B cell (primary cell): Measurements from ENCODE around the gene PLPPR1. TPM values are rescaled to one million over a fixed set of nuclear protein-coding genes. Genes with fewer than 3 reads are reported as not detected.

Source experiments
- ATAC-seq: fragments of 200-7000 bp; cut with Tn5 transposase; one replicate; pipeline ENCODE4 v1.10.0; 2021; ENCODE audit warnings: low read depth, mild to moderate bottlenecking, moderate number of reproducible peaks, moderate library complexity
- CTCF ChIA-PET: fragments of 350-600 bp; sonication (Branson Sonifier 250); formaldehyde crosslinking; loops from one replicate; lab custom pipeline; 2021; ENCODE audit warnings: antibody characterized with exemption, inconsistent platforms; lab: Charles Lee
- POLR2A ChIA-PET: fragments of 350-600 bp; sonication (Branson Sonifier 250); formaldehyde crosslinking; loops from one replicate; lab custom pipeline; 2021; ENCODE audit warnings: antibody characterized with exemption; lab: Charles Lee
- DNase-seq: peaks from one replicate; pipeline ENCODE4 v3.0.0; 2013
- H2AFZ ChIP-seq: 2 replicates; pipeline ENCODE4 v1.6.1; 2012; ENCODE audit warnings: mild to moderate bottlenecking, low read depth, low read length; ENCODE audit not compliant: insufficient read depth, poor library complexity, severe bottlenecking
- H3K27ac ChIP-seq, 2 donors: 1 replicate in 1 of 2; 2 replicates in 1 of 2; pipeline ENCODE4 v1.5.1; 2012 to 2013; ENCODE audit warnings: low read length in 2 of 2, mild to moderate bottlenecking in 2 of 2, moderate library complexity in 1 of 2
- H3K27me3 ChIP-seq, 4 experiments: fragments of 200-600 bp in 1 of 4; sonication (generic) in 1 of 4; replicated peaks in 1 of 4; 1 replicate in 2 of 4; 2 replicates in 2 of 4; pipeline versions ENCODE4 v1.6.1 to v1.7.0; 2013 to 2016; ENCODE audit warnings: low read length in 3 of 4, mild to moderate bottlenecking in 2 of 4, mixed read lengths in 1 of 4, moderate library complexity in 1 of 4; ENCODE audit not compliant: insufficient read depth in 4 of 4, control insufficient read depth in 3 of 4; ENCODE audit errors: control extremely low read depth in 1 of 4
- H3K36me3 ChIP-seq, 2 experiments: replicated peaks in 1 of 2; 1 replicate in 1 of 2; 2 replicates in 1 of 2; pipeline versions ENCODE4 v1.6.1 to v1.7.1; 2013; ENCODE audit warnings: low read length in 1 of 2; ENCODE audit not compliant: insufficient read depth in 2 of 2, control insufficient read depth in 1 of 2; ENCODE audit errors: control extremely low read depth in 1 of 2, extremely low read depth in 1 of 2
- H3K4me1 ChIP-seq, 2 donors: fragments of 200-600 bp in 1 of 2; sonication (generic) in 1 of 2; 1 replicate in 1 of 2; 2 replicates in 1 of 2; pipeline versions ENCODE4 v1.5.1 to v1.6.1; 2013 to 2017; ENCODE audit warnings: low read length in 2 of 2; ENCODE audit not compliant: control insufficient read depth in 2 of 2, insufficient read depth in 2 of 2
- H3K4me2 ChIP-seq: replicated peaks from 2 replicates; pipeline ENCODE3; 2012; ENCODE audit warnings: mild to moderate bottlenecking, low read depth, low read length; ENCODE audit not compliant: poor library complexity, severe bottlenecking
- H3K4me3 ChIP-seq, 5 experiments: fragments of 200-600 bp in 1 of 5; sonication (generic) in 1 of 5; 1 replicate in 3 of 5; 2 replicates in 2 of 5; pipeline versions ENCODE4 v1.5.1 to v1.7.0; 2011 to 2016; ENCODE audit warnings: low read length in 4 of 5, mild to moderate bottlenecking in 4 of 5, low read depth in 2 of 5, control low read depth in 1 of 5, moderate library complexity in 1 of 5; ENCODE audit not compliant: insufficient read depth in 1 of 5; ENCODE audit errors: control extremely low read depth in 1 of 5, extremely low read depth in 1 of 5
- H3K79me2 ChIP-seq: fragments of 200-600 bp; sonication (generic); one replicate; pipeline ENCODE4 v1.6.0; 2016; ENCODE audit warnings: low read length; ENCODE audit not compliant: control insufficient read depth, insufficient read depth
- H3K9ac ChIP-seq: fragments of 200-600 bp; sonication (generic); 2 replicates; pipeline ENCODE4 v1.6.1; 2017; ENCODE audit warnings: mild to moderate bottlenecking, low read length, moderate library complexity
- H3K9me3 ChIP-seq, 3 donors: one replicate each; pipeline versions ENCODE4 v1.6.1 to v1.7.1; 2013; ENCODE audit warnings: low read length in 2 of 3; ENCODE audit not compliant: control insufficient read depth in 2 of 3, insufficient read depth in 1 of 3; ENCODE audit errors: control extremely low read depth in 1 of 3
- H4K20me1 ChIP-seq: 2 replicates; pipeline ENCODE4 v1.6.0; 2012; ENCODE audit warnings: mild to moderate bottlenecking, low read length; ENCODE audit not compliant: insufficient read depth, control insufficient read depth, poor library complexity, severe bottlenecking
- H3K27ac Mint-ChIP-seq: one replicate; pipeline ENCODE4 v1.8.0; 2021; ENCODE audit warnings: mixed read lengths
- H3K27me3 Mint-ChIP-seq: one replicate; pipeline ENCODE4 v1.8.0; 2021; ENCODE audit warnings: mixed read lengths
- H3K4me1 Mint-ChIP-seq: one replicate; pipeline ENCODE4 v1.8.0; 2021; ENCODE audit warnings: mixed read lengths
- H3K4me3 Mint-ChIP-seq: one replicate; pipeline ENCODE4 v1.8.0; 2021; ENCODE audit warnings: mixed read lengths
- H3K9me3 Mint-ChIP-seq: one replicate; pipeline ENCODE4 v1.8.0; 2022; ENCODE audit warnings: mixed read lengths; ENCODE audit not compliant: insufficient read depth
- EZH2 ChIP-seq: IDR thresholded peaks from 2 replicates; pipeline ENCODE4 v1.6.1; 2012; ENCODE audit warnings: borderline replicate concordance, low read depth, mild to moderate bottlenecking, moderate library complexity, low read length; ENCODE audit not compliant: insufficient read depth, poor library complexity, severe bottlenecking
- WGBS: methylation state at CpG from one replicate; pipeline ENCODE4 v1.1.5; 2013; ENCODE audit warnings: missing lambda C conversion rate; ENCODE audit not compliant: insufficient coverage; 5-methylcytosine and 5-hydroxymethylcytosine counted together
- intact Hi-C: fragments of 100-400 bp; cut with micrococcal nuclease; formaldehyde crosslinking; loops from one replicate; pipeline ENCODE4 v1.10.0; 2022
- polyA plus RNA-seq: library from polyadenylated mRNA; depleted of rRNA; stranded (reverse); fragments of >200 nt; gene quantifications from 2 replicates; pipeline ENCODE4 v1.2.3, GENCODE V29; 2012
- total RNA-seq, 2 donors: library from RNA; stranded (reverse); fragments of 120-200 nt in 1 of 2; gene quantifications; 1 replicate in 1 of 2; 2 replicates in 1 of 2; pipeline versions ENCODE4 v1.2.3 to v1.2.4, GENCODE V29; 2013 to 2022
- TF ChIP-seq, protein P1 (sequence below): fragments of 200-600 bp; IDR thresholded peaks from one replicate; pipeline ENCODE4 v1.8.0; 2022; ENCODE audit warnings: antibody characterized with exemption, mild to moderate bottlenecking

The PLPPR1 gene
- total and polyA plus RNA-seq, 2 donors (not counting 1 experiment from before 2014, with no cell fraction given): not detected

DNA sequence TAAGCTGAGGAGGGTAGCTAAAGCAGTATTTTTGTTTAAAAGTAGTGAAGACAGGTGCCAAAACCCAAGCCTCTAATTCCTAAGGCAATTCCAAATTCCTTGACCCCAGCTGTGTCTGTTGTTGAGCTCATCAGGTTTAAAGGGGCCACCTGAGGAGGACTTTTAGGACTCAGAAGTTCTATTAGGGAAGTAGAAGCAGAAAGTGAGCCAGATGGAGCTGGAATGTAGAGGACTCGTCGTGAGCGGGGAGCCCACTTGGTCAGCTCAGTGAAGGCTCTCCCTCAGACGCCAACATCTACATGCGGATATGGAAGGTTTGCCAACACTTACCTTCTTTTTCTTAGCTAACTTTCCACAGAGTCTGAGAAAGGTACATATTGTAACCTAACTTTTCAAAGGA is 102.8 kb downstream of the PLPPR1 start:
- H3K4me1 ChIP-seq: no peaks in the 10 kb centered on the region
- ChIA-PET CTCF (no interaction called here), POLR2A (no interaction called here)
- no peaks in the 10 kb centered on the region for H3K79me2 ChIP-seq
- H3K9me3 ChIP-seq: peaks cover 0 to 6% (median 0%) of the 10 kb centered on the region in 3 donors
- ATAC-seq: no peak
- Mint-ChIP-seq H3K9me3 (peaks cover 4% of the 10 kb centered on the region), H3K4me1 (no peaks in the 10 kb centered on the region), H3K4me3 (no peak overlapping the region), H3K27ac (no peak overlapping the region), H3K27me3 (peaks cover 5% of the 10 kb centered on the region)
- H3K4me3 ChIP-seq: no peak overlapping the region
- DNase-seq: no peak
- H3K27me3 ChIP-seq: no peaks in the 10 kb centered on the region
- TF ChIP-seq EZH2: no peak
- TF ChIP-seq, protein P1, sequence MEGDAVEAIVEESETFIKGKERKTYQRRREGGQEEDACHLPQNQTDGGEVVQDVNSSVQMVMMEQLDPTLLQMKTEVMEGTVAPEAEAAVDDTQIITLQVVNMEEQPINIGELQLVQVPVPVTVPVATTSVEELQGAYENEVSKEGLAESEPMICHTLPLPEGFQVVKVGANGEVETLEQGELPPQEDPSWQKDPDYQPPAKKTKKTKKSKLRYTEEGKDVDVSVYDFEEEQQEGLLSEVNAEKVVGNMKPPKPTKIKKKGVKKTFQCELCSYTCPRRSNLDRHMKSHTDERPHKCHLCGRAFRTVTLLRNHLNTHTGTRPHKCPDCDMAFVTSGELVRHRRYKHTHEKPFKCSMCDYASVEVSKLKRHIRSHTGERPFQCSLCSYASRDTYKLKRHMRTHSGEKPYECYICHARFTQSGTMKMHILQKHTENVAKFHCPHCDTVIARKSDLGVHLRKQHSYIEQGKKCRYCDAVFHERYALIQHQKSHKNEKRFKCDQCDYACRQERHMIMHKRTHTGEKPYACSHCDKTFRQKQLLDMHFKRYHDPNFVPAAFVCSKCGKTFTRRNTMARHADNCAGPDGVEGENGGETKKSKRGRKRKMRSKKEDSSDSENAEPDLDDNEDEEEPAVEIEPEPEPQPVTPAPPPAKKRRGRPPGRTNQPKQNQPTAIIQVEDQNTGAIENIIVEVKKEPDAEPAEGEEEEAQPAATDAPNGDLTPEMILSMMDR: no peak
- H2AFZ ChIP-seq: no peak overlapping the region
- no peak overlapping the region for H3K9ac ChIP-seq
- H3K4me2 ChIP-seq: no peak overlapping the region
- intact Hi-C loops: no loop called here
- no peaks in the 10 kb centered on the region for H4K20me1 ChIP-seq
- no CpG with 5 or more reads among the region's 5 CpGs for WGBS
- H3K27ac ChIP-seq: no peak overlapping the region
- no peaks in the 10 kb centered on the region for H3K36me3 ChIP-seq

DNA sequence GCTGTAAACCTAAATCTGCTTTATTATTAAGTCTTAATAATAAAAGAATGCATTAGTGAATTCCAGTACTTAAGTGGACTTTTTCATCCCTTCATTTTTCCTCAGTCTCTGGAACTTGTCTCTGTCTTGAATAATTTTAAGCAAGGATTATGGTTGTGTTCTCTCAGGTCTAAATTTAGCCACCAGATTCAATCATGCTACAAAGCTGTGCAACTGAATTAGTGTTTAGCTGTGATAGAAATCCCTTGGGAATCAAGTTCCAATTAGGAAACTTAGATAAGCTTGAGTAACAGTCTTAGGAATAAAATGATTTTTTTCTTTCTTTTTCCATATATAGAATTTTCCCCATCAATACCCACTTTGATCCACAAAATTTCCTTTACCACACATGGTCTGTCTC is 104.3 kb downstream of the PLPPR1 start:
- no peaks in the 10 kb centered on the region for H3K27me3 ChIP-seq
- no peak overlapping the region for H3K4me3 ChIP-seq
- intact Hi-C loops: no loop called here
- H4K20me1 ChIP-seq: no peaks in the 10 kb centered on the region
- no peak for TF ChIP-seq EZH2
- TF ChIP-seq, protein P1: no peak
- no peaks in the 10 kb centered on the region for H3K36me3 ChIP-seq
- ChIA-PET POLR2A (no interaction called here), CTCF (no interaction called here)
- no peaks in the 10 kb centered on the region for H3K79me2 ChIP-seq
- peaks cover 5% of the 10 kb centered on the region for H3K27me3 Mint-ChIP-seq
- H3K4me1 Mint-ChIP-seq: no peaks in the 10 kb centered on the region
- H3K4me1 ChIP-seq: no peaks in the 10 kb centered on the region
- H3K4me2 ChIP-seq: no peak overlapping the region
- peaks cover 2% of the 10 kb centered on the region for H3K9me3 Mint-ChIP-seq
- H3K27ac ChIP-seq: no peak overlapping the region
- H2AFZ ChIP-seq: no peak overlapping the region
- no peak overlapping the region for H3K4me3 Mint-ChIP-seq
- no peaks in the 10 kb centered on the region for H3K9me3 ChIP-seq
- no peak overlapping the region for H3K27ac Mint-ChIP-seq
- no peak for DNase-seq
- ATAC-seq: no peak
- no peak overlapping the region for H3K9ac ChIP-seq
